ENCODE data around the gene IFIT5. TPM values are rescaled to one million over a fixed set of nuclear protein-coding genes. Genes with fewer than 3 reads are reported as not detected.

Gene IFIT5, protein sequence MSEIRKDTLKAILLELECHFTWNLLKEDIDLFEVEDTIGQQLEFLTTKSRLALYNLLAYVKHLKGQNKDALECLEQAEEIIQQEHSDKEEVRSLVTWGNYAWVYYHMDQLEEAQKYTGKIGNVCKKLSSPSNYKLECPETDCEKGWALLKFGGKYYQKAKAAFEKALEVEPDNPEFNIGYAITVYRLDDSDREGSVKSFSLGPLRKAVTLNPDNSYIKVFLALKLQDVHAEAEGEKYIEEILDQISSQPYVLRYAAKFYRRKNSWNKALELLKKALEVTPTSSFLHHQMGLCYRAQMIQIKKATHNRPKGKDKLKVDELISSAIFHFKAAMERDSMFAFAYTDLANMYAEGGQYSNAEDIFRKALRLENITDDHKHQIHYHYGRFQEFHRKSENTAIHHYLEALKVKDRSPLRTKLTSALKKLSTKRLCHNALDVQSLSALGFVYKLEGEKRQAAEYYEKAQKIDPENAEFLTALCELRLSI
- total RNA-seq: 1 to 10 TPM; 7.0 to 7.2 TPM

DNA sequence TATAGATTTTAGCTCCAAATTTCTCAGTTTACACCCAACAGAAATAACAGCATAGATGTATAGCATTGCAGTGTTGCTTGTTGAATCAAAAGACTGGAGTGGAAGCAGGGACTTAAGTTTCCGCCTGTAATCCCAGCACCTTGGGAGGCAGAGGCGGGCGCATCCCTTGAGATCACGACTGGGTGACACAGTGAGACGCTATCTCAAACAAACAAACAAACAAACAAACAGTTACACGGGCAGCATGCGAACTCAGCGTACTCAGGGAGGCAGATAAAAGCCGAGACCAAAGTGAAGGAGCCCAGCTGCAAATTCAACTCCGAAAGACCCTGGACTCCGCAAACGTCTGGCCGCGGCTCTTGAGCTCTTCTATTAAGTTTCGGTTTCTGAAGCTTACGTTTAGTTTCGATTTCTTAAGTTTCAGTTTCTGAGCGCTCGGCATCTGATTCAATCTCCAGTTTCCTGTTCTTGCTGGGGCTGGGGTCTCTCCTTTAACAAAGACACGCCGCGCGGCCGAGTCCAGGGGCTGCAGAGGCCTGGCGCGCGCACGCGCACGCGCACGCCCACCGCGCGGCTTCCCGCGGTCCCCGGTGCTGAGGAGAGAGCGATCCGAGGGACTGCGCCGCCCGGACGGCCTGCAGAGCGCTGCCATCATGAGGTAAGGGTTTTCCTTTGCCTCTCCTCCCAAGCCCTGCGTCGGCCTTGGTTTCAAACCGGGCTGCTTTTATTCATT lies at the start of gene IFIT5:
Gene IFIT5 (plus strand): TSS at position 423 of the 733 bp plus-strand sequence. CDS start 231 bp downstream, at position 654.
- H3K27me3 Mint-ChIP-seq (ENCODE audit: low read depth): no peaks in the 10 kb centered on the region
- intact Hi-C loops (cut with micrococcal nuclease): loop anchor here (1.0 to 10.0 kb wide), 10 partner anchors 22 to 1790 kb away; partner anchors contain the start of genes FAS, IFIT1, IFIT2 and LIPA
- peaks cover 22% of the 10 kb centered on the region for H3K36me3 Mint-ChIP-seq (ENCODE audit: low read depth)
- peaks cover 4% of the 10 kb centered on the region for H3K9me3 Mint-ChIP-seq
- peak within 1 kb of the TSS; percentile 96 for H3K27ac Mint-ChIP-seq
- CTCF ChIA-PET: interaction anchor here (0.8 to 1.6 kb wide), 10 partner anchors 10 to 165 kb away, joined by 3 to 5 read pairs (median 3); no protein-coding TSS in a partner anchor
- peaks cover 45% of the 10 kb centered on the region for H3K4me1 Mint-ChIP-seq (ENCODE audit: low read depth)
- H3K4me3 Mint-ChIP-seq: peak within 1 kb of the TSS; percentile 85
- peak; percentile 64 for DNase-seq

DNA sequence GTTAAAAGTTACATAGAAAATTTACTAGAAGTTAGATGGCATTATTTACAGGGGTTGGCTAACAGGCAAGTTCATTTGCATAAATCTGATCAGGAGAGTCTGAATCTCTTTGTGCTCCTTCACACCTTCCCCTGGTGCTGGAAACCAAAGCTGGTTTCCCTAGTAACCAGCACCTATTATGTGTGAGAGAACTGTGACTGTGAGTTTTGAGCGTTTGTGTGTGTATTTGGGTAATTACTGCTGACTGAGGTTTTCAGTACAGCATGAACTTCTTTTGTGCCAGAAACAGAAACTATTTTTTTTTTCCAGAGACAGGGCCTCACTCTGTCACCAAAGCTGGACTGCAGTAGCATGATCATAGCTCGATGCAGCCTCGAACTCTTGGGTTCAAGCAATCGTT lies 46.8 kb upstream of the IFIT5 start:
- peaks cover 26% of the 10 kb centered on the region for H3K4me1 Mint-ChIP-seq (ENCODE audit: low read depth)
- peaks cover 2% of the 10 kb centered on the region for H3K9me3 Mint-ChIP-seq
- CTCF ChIA-PET: interaction anchor here (0.7 to 4.0 kb wide), 3 partner anchors 44 to 64 kb away, joined by 3 to 26 read pairs (median 6); partner anchors contain the start of gene IFIT2
- no peak overlapping the region for H3K27ac Mint-ChIP-seq
- intact Hi-C loops (cut with micrococcal nuclease): loop anchor here (2.0 to 5.0 kb wide), 2 partner anchors 17 to 195 kb away; no protein-coding TSS in a partner anchor
- no peaks in the 10 kb centered on the region for H3K36me3 Mint-ChIP-seq (ENCODE audit: low read depth)
- DNase-seq: peak; percentile 32
- no peak overlapping the region for H3K4me3 Mint-ChIP-seq
- no peaks in the 10 kb centered on the region for H3K27me3 Mint-ChIP-seq (ENCODE audit: low read depth)

DNA sequence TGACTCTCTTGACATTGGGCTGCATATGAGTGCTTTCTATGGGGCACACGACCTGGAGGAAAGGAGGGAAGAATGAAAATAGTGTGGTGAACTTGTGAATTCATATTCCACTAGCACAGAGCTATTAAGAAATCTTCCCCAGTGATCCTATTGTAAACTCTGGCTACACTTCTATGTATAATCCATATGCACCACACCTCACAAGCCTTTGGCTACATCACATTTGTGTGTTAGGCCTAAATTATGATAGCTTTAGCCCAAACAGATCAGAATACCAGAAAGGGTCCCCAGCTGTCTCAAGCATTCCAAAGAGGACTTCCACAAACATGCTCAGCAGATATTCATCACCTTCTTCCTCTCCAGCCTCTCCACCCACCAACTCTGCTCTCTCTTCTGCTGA lies 46.2 kb upstream of the IFIT5 start:
- peaks cover 2% of the 10 kb centered on the region for H3K9me3 Mint-ChIP-seq
- no peaks in the 10 kb centered on the region for H3K36me3 Mint-ChIP-seq (ENCODE audit: low read depth)
- no peaks in the 10 kb centered on the region for H3K27me3 Mint-ChIP-seq (ENCODE audit: low read depth)
- intact Hi-C loops (cut with micrococcal nuclease): loop anchor here (2.0 to 5.0 kb wide), 3 partner anchors 23 to 194 kb away; partner anchors contain the start of gene IFIT5
- DNase-seq: no peak
- CTCF ChIA-PET: interaction anchor here (1.1 to 4.0 kb wide), 6 partner anchors 44 to 116 kb away, joined by 4 to 26 read pairs (median 6); partner anchors contain the start of genes IFIT2 and LIPA
- H3K4me3 Mint-ChIP-seq: no peak overlapping the region
- H3K27ac Mint-ChIP-seq: no peak overlapping the region
- peaks cover 25% of the 10 kb centered on the region for H3K4me1 Mint-ChIP-seq (ENCODE audit: low read depth)

DNA sequence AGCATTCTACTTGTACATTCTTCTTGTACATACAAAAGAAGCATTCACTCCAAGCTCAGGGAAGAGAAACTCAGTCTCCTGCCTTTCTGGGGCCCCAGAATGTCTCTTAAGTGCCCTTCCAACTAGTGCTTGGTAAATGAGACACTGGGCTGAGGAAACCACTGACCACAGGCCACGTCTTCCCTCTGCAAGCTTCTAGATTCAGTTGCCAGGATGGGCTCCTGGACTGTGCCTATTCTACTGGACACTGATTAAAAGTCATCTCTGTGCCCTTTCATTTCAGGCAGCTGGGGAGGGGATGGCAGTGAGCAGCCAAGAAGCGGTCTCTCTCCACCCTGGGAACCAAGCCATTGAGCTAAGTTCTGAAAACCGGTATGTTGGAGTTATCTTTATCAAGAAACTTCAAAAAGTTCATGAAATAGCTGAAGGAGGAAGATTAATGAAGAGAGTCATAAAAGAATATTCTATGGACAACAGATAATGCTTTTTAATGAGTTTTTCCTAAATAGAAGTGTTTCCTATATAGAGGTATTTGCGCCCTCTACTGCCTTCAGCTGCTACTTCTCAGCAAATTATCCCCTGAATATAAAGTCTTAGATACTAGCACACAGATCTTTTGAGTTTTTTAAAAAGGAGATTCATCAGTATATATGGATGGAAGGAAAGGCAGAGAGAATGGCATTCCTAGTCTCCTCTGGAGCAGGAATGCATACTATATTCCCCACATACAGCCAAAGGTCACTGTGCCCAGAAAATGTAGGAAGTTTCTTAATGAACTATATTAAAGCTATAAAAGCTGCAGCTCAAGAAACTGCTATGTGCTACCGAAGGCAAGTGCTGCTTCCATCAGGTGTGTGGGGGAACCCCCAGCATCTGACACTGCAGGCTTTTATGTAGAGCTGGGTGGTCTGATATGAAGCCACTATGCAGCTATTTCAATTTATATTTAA lies 44.9 kb upstream of the IFIT5 start:
- no peaks in the 10 kb centered on the region for H3K27me3 Mint-ChIP-seq (ENCODE audit: low read depth)
- peak; percentile 39 for DNase-seq
- no peaks in the 10 kb centered on the region for H3K36me3 Mint-ChIP-seq (ENCODE audit: low read depth)
- CTCF ChIA-PET: interaction anchor here (0.7 to 4.0 kb wide), 28 partner anchors 9 to 152 kb away, joined by 3 to 26 read pairs (median 5); partner anchors contain the start of genes IFIT1, IFIT2, IFIT3 and LIPA
- no peak overlapping the region for H3K4me3 Mint-ChIP-seq
- no peak overlapping the region for H3K27ac Mint-ChIP-seq
- H3K9me3 Mint-ChIP-seq: peaks cover 2% of the 10 kb centered on the region
- peaks cover 18% of the 10 kb centered on the region for H3K4me1 Mint-ChIP-seq (ENCODE audit: low read depth)
- intact Hi-C loops (cut with micrococcal nuclease): loop anchor here (1.0 to 5.0 kb wide), 4 partner anchors 21 to 193 kb away; partner anchors contain the start of gene IFIT5

DNA sequence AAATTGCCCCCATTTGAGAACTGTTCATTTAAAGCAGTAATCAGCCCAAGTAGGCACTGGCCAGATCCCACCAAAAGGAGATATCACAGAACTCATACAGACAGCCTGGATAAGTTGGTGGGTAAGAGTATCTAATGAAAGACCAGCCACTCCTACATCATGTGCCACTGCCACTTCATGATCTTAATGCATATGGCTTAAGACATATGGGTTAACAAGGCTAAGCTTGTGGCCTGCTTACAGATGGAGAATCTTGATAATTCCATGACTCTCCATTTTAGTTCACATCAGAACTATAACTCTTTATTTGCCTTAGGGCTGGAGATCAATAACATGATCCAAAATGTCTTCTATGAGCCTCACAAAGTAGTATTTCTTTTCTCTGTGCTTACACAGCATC lies 43.3 kb upstream of the IFIT5 start:
- CTCF ChIA-PET: interaction anchor here (1.9 to 4.0 kb wide), 2 partner anchors 47 to 68 kb away, joined by 5 to 26 read pairs; partner anchors contain the start of gene IFIT2
- H3K9me3 Mint-ChIP-seq: no peaks in the 10 kb centered on the region
- intact Hi-C loops (cut with micrococcal nuclease): no loop called here
- H3K4me1 Mint-ChIP-seq (ENCODE audit: low read depth): peaks cover 12% of the 10 kb centered on the region
- H3K36me3 Mint-ChIP-seq (ENCODE audit: low read depth): no peaks in the 10 kb centered on the region
- H3K4me3 Mint-ChIP-seq: no peak overlapping the region
- no peaks in the 10 kb centered on the region for H3K27me3 Mint-ChIP-seq (ENCODE audit: low read depth)
- no peak for DNase-seq
- H3K27ac Mint-ChIP-seq: no peak overlapping the region

DNA sequence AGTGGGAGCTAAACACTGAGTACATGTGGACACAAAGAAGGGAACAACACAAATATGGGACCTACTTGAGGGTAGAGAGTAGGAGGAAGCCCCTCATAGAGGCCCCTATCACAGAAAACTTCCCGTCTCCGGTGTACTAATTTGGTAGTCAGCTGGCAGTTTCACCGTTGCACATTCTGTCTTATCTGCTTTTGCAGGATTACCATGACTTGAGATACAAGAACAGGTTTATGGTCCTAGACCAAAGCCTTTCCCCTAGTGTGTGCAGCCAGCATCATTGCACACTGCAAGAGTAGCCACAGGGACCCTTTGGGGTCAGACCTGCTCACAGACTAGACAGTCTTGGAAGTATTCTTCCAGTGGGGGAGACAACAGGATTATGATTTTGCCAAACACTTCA lies 42.4 kb upstream of the IFIT5 start:
- intact Hi-C loops (cut with micrococcal nuclease): no loop called here
- CTCF ChIA-PET: interaction anchor here (1.0 kb wide), 1 partner anchor 12 kb away, joined by 3 read pairs; no protein-coding TSS in a partner anchor
- no peaks in the 10 kb centered on the region for H3K27me3 Mint-ChIP-seq (ENCODE audit: low read depth)
- H3K4me1 Mint-ChIP-seq (ENCODE audit: low read depth): peaks cover 9% of the 10 kb centered on the region
- DNase-seq: no peak
- no peak overlapping the region for H3K27ac Mint-ChIP-seq
- no peak overlapping the region for H3K4me3 Mint-ChIP-seq
- no peaks in the 10 kb centered on the region for H3K9me3 Mint-ChIP-seq
- no peaks in the 10 kb centered on the region for H3K36me3 Mint-ChIP-seq (ENCODE audit: low read depth)

DNA sequence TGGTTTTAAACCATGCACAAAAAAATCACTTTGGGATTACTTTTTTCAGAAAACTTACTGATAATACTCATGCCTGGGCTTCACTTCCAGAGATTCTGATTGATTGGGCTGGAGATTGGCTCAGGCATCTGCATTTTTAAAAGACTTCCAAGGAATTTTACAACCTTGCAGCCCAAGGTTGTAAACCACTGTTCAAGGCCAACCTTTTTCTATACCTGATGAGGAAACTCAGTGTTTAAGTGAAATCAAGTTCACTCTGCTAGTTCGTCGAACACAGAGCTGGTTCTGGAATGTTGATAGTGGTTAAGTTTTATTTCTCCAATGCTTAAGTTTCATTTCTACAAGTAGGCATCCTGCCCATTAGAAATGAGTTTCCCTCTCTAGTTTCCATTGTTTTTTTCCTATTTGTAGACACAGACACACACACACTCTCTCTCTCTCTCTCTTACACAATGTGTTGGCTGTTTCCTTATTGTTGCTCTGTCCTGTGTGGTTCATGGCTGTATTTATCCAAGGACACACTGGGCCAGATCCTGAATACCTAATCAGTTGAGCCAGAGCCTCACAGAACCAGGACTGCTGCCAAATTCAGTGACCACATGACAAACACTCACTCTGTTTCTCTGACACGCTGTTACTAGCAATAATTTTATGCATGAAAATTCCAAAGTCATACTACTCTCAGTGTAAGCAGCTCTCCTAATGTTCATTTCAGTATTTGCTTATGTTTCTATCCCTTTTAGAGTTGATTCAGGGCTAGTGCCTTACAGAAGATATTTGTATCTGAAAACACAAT lies 40.3 kb upstream of the IFIT5 start:
- Mint-ChIP-seq H3K9me3 (no peaks in the 10 kb centered on the region), H3K36me3 (ENCODE audit: low read depth) (no peaks in the 10 kb centered on the region), H3K4me1 (ENCODE audit: low read depth) (no peaks in the 10 kb centered on the region), H3K27me3 (ENCODE audit: low read depth) (no peaks in the 10 kb centered on the region), H3K4me3 (no peak overlapping the region), H3K27ac (no peak overlapping the region)
- CTCF ChIA-PET: no interaction called here
- no peak for DNase-seq
- intact Hi-C loops (cut with micrococcal nuclease): no loop called here

DNA sequence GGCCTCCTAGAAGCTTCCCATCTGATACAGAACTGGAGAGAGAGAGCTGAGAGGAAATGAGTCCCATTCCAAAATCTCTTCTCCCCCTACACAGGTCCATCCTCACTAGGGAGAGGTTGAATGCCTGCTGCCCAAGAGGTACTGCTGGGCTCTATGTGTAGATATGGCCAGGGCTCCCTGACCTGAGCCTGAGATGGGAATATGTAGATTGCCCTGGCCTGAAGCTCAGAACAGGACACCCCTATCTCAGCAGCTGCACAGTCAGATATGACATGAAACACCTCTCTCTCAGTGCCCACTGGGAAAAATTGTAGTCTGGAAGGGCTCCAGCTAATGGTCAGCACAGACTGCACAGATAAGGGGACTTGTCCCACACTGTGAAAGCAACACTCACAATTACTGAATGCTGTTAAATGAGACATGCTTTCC lies 39.6 kb upstream of the IFIT5 start:
- intact Hi-C loops (cut with micrococcal nuclease): no loop called here
- no peak for DNase-seq

DNA sequence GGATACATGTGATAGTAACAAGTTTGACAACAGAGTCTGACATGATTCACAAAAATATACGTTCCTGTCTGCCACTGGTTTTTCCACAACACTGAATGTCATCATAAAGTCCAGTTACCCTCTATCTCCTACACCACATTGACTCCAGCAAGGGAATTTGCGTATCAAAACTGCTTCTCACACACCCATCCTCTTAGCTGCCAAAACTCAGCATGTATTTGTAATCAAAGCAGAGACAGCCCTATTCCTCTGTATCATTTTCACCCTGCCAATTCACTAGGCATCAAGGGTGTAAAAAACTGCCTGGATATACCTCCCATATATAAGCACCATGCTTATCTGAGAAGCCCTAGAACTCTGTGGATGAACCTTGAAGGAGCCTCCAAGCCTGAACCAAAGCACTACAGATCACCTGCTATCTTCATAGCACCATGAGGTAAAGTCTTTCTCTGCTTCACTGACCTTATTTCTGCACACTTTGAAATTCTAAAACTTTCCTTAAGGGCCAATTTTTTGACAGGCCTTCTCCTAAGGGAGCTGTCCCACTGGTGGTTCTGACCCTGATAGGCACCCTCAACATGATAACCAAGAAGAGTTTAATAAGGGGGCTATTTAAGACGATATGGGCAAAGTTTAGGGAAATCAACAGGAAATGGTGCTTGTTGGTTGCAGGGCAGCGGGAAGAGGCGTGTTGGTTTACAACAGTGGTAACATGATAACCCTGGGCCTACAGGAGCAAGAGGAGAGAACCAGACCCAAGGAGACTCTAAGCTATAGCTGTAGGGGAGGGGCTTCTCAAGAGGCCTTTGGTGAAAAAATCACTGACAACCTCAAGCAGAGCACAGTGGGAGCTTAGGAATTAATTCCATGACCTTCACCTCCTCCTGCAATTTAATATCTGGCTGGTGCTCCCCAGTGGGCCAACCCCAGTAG lies 36.4 kb upstream of the IFIT5 start, which contains the start of gene IFIT1B:
Gene IFIT1B (plus strand): TSS at position 352 of the 933 bp plus-strand sequence. CDS start 80 bp downstream, at position 432.
- Mint-ChIP-seq H3K27me3 (ENCODE audit: low read depth) (no peaks in the 10 kb centered on the region), H3K9me3 (no peaks in the 10 kb centered on the region), H3K36me3 (ENCODE audit: low read depth) (no peaks in the 10 kb centered on the region), H3K27ac (no peak within 1 kb of the TSS), H3K4me3 (no peak within 1 kb of the TSS), H3K4me1 (ENCODE audit: low read depth) (peaks cover 2% of the 10 kb centered on the region)
- intact Hi-C loops (cut with micrococcal nuclease): no loop called here
- DNase-seq: no peak
- CTCF ChIA-PET: interaction anchor here (0.6 to 0.8 kb wide), 3 partner anchors 19 to 160 kb away, joined by 3 read pairs; no protein-coding TSS in a partner anchor

More for the DNA sequence above, 39.6 kb upstream of the IFIT5 start:
- Mint-ChIP-seq H3K36me3 (ENCODE audit: low read depth) (no peaks in the 10 kb centered on the region), H3K27me3 (ENCODE audit: low read depth) (no peaks in the 10 kb centered on the region), H3K27ac (no peak overlapping the region), H3K4me3 (no peak overlapping the region), H3K9me3 (no peaks in the 10 kb centered on the region), H3K4me1 (ENCODE audit: low read depth) (no peaks in the 10 kb centered on the region)
- CTCF ChIA-PET: no interaction called here

DNA sequence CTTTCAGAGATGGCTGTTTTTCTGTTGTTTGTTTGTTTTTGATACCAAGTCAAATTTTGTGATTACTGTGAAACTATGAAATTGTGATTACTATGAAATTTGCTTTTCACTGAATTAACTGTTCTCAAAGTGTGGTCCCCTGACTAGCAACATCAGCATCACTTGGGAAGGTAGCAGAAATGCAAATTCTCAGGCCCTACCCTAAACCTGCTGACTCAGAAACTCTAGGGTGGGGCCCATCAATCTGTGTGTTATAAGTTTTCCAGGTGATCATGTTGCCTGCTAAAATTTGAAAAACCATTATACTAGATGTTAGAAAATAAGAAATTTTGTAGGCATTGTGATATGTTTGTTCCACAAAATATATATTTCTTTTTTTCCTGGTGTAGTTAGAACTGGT lies 35.3 kb upstream of the IFIT5 start:
- Mint-ChIP-seq H3K9me3 (no peaks in the 10 kb centered on the region), H3K4me1 (ENCODE audit: low read depth) (peaks cover 2% of the 10 kb centered on the region), H3K36me3 (ENCODE audit: low read depth) (no peaks in the 10 kb centered on the region), H3K27ac (no peak overlapping the region), H3K4me3 (no peak overlapping the region), H3K27me3 (ENCODE audit: low read depth) (peaks cover 2% of the 10 kb centered on the region)
- CTCF ChIA-PET: interaction anchor here (0.8 to 0.9 kb wide), 2 partner anchors 10 to 161 kb away, joined by 3 to 4 read pairs; no protein-coding TSS in a partner anchor
- intact Hi-C loops (cut with micrococcal nuclease): no loop called here
- DNase-seq: no peak
